HCT116 (cell line): Measurements from ENCODE around the gene RIC8A. TPM values are rescaled to one million over a fixed set of nuclear protein-coding genes. Genes with fewer than 3 reads are reported as not detected.

Experiments
- ATAC-seq: fragments of 200-7000 bp; cut with Tn5 transposase; 2 replicates; pipeline ENCODE4 v1.9.1; 2020; ENCODE audit warnings: mild to moderate bottlenecking, moderate library complexity
- BruUV-seq: library from RNA; stranded (reverse); fragments of 400-500 nt; replicated peaks from 2 replicates; lab custom pipeline; 2021; lab: Mats Ljungman, UMichigan
- CTCF ChIA-PET: fragments of 300-600 bp; sonication (Branson Sonifier 250); formaldehyde crosslinking; loops from one replicate; lab custom pipeline; 2021; ENCODE audit warnings: antibody characterized with exemption; lab: Charles Lee
- POLR2A ChIA-PET: fragments of 300-600, 350-600 bp; sonication (Branson Sonifier 250); formaldehyde crosslinking; loops from one replicate; lab custom pipeline; 2021; ENCODE audit warnings: antibody characterized with exemption; lab: Charles Lee
- RAD21 ChIA-PET, 2 experiments: fragments of 300-600 bp; sonication (Branson Sonifier 250); formaldehyde crosslinking; loops; one replicate each; lab custom pipeline; 2023; ENCODE audit warnings: low total read pairs in 2 of 2; ENCODE audit not compliant: uncharacterized antibody in 2 of 2, unreplicated experiment in 2 of 2, low non-redundant PET in 1 of 2; lab: Charles Lee
- DNase-seq: peaks from one replicate; pipeline ENCODE4 v3.0.0-alpha.2; 2010; ENCODE audit warnings: low read depth, low spot score
- H2AFZ ChIP-seq: fragments of 200-600 bp; shearing (Covaris generic), sonication (generic); 2 replicates; pipeline ENCODE4 v1.6.1; 2017; ENCODE audit warnings: low read depth, mixed run types, mixed read lengths, antibody characterized with exemption, low read length; ENCODE audit not compliant: poor library complexity, severe bottlenecking
- H3K27ac ChIP-seq: 2 replicates; pipeline ENCODE4 v1.5.1; 2012; ENCODE audit warnings: low read depth, low read length
- H3K27me3 ChIP-seq: fragments of 200-600 bp; sonication (generic); 2 replicates; pipeline ENCODE4 v1.6.1; 2016; ENCODE audit warnings: mixed run types, low read length, mixed read lengths; ENCODE audit not compliant: insufficient read depth
- H3K36me3 ChIP-seq, 2 experiments: fragments of 200-500 bp in 1 of 2; fragments of 200-600 bp in 1 of 2; sonication (Bioruptor generic) in 1 of 2; sonication (generic) in 1 of 2; 2 replicates each; pipeline versions ENCODE4 v1.5.1 to v1.6.1; 2014 to 2016; ENCODE audit warnings: low read length in 2 of 2, inconsistent platforms in 1 of 2, mixed read lengths in 1 of 2, mixed run types in 1 of 2; ENCODE audit not compliant: insufficient read depth in 2 of 2, control insufficient read depth in 1 of 2
- H3K4me1 ChIP-seq, 2 experiments: fragments of 200-600 bp in 1 of 2; sonication (generic) in 1 of 2; 2 replicates each; pipeline versions ENCODE4 v1.5.1 to v1.6.1; 2012 to 2017; ENCODE audit warnings: low read length in 2 of 2, inconsistent platforms in 1 of 2, mild to moderate bottlenecking in 1 of 2, mixed read lengths in 1 of 2, mixed run types in 1 of 2, moderate library complexity in 1 of 2; ENCODE audit not compliant: insufficient read depth in 2 of 2, control insufficient read depth in 1 of 2
- H3K4me2 ChIP-seq: fragments of 200-600 bp; sonication (generic); 2 replicates; pipeline ENCODE4 v1.6.1; 2017; ENCODE audit warnings: mixed run types, low read length, mixed read lengths
- H3K4me3 ChIP-seq, 2 experiments: fragments of 200-600 bp in 1 of 2; sonication (generic) in 1 of 2; replicated peaks in 1 of 2; 2 replicates each; pipeline ENCODE4 v1.5.1; 2011 to 2016; ENCODE audit warnings: low read length in 2 of 2, control low read depth in 1 of 2, low read depth in 1 of 2, mild to moderate bottlenecking in 1 of 2, mixed read lengths in 1 of 2, mixed run types in 1 of 2
- H3K79me2 ChIP-seq: fragments of 200-600 bp; sonication (generic); 2 replicates; pipeline ENCODE4 v1.6.1; 2017; ENCODE audit warnings: mild to moderate bottlenecking, mixed run types, low read length, moderate library complexity, mixed read lengths; ENCODE audit not compliant: insufficient read depth
- H3K9ac ChIP-seq: fragments of 200-600 bp; sonication (generic); 2 replicates; pipeline ENCODE4 v1.6.1; 2016; ENCODE audit warnings: low read length, mixed read lengths
- H3K9me2 ChIP-seq: fragments of 200-600 bp; sonication (generic), shearing (Covaris generic); 2 replicates; pipeline ENCODE4 v1.6.1; 2017; ENCODE audit warnings: mixed run types, mild to moderate bottlenecking, moderate library complexity; ENCODE audit not compliant: insufficient read depth
- H3K9me3 ChIP-seq, 2 experiments: fragments of 200-500 bp in 1 of 2; fragments of 200-600 bp in 1 of 2; sonication (Bioruptor generic) in 1 of 2; sonication (generic) in 1 of 2; 2 replicates each; pipeline ENCODE4 v1.6.1; 2014 to 2017; ENCODE audit warnings: low read length in 2 of 2, mixed read lengths in 2 of 2, inconsistent platforms in 1 of 2, low read depth in 1 of 2, mild to moderate bottlenecking in 1 of 2, mixed run types in 1 of 2, moderate library complexity in 1 of 2; ENCODE audit not compliant: control insufficient read depth in 1 of 2, insufficient read depth in 1 of 2
- H4K20me1 ChIP-seq: fragments of 200-600 bp; sonication (generic), shearing (Covaris generic); 2 replicates; pipeline ENCODE4 v1.6.1; 2017; ENCODE audit warnings: mixed run types, mild to moderate bottlenecking, moderate library complexity; ENCODE audit not compliant: insufficient read depth
- CBX3 ChIP-seq: IDR thresholded peaks from 2 replicates; pipeline ENCODE4 v1.6.1; 2012; ENCODE audit warnings: low read depth
- EGR1 ChIP-seq: IDR thresholded peaks from 2 replicates; pipeline ENCODE4 v1.6.1; 2012; ENCODE audit warnings: low read depth
- ELF1 ChIP-seq: IDR thresholded peaks from 2 replicates; pipeline ENCODE4 v1.6.1; 2012; ENCODE audit warnings: low read depth, borderline replicate concordance
- EZH2 ChIP-seq: fragments of 200-600 bp; sonication (generic); IDR thresholded peaks from 2 replicates; pipeline ENCODE4 v1.6.1; 2017; ENCODE audit warnings: antibody characterized with exemption, mixed run types
- EZH2phosphoT487 ChIP-seq: fragments of 200-600 bp; IDR thresholded peaks from 2 replicates; pipeline ENCODE4 v1.6.1; 2018; ENCODE audit warnings: antibody characterized with exemption, borderline replicate concordance
- FOSL1 ChIP-seq: IDR thresholded peaks from 2 replicates; pipeline ENCODE4 v1.6.1; 2012; ENCODE audit warnings: low read depth
- JUND ChIP-seq: IDR thresholded peaks from 2 replicates; pipeline ENCODE4 v1.6.1; 2012
- POLR2A ChIP-seq: IDR thresholded peaks from 2 replicates; pipeline ENCODE4 v1.7.0; 2011; ENCODE audit warnings: borderline replicate concordance; ENCODE audit not compliant: insufficient read depth, insufficient read length; ENCODE audit errors: extremely low read depth
- POLR2AphosphoS5 ChIP-seq: IDR thresholded peaks from 2 replicates; pipeline ENCODE4 v1.6.1; 2011; ENCODE audit warnings: mild to moderate bottlenecking, low read depth, low read length, moderate library complexity
- RAD21 ChIP-seq: IDR thresholded peaks from 2 replicates; pipeline ENCODE4 v1.6.1; 2012; ENCODE audit warnings: low read depth, mild to moderate bottlenecking
- SIN3A ChIP-seq: IDR thresholded peaks from 2 replicates; pipeline ENCODE4 v1.6.1; 2012; ENCODE audit warnings: low read depth
- YY1 ChIP-seq: IDR thresholded peaks from 2 replicates; pipeline ENCODE4 v1.6.1; 2011; ENCODE audit warnings: low read length, low read depth, moderate library complexity, mild to moderate bottlenecking; ENCODE audit not compliant: insufficient replicate concordance; ENCODE audit errors: extremely low read depth
- ZFX ChIP-seq: fragments of 450-650 bp; IDR thresholded peaks from 2 replicates; pipeline ENCODE4 v1.6.1; 2017
- ZNF274 ChIP-seq: fragments of 200-500 bp; sonication (Bioruptor generic); IDR thresholded peaks from 2 replicates; pipeline ENCODE4 v1.6.1; 2014; ENCODE audit warnings: mild to moderate bottlenecking, low read depth, low read length, inconsistent platforms
- intact Hi-C: fragments of 100-400 bp; cut with micrococcal nuclease; formaldehyde crosslinking; loops from 2 replicates; pipeline ENCODE4 v1.10.0; 2022
- total RNA-seq: library from RNA; stranded (reverse); gene quantifications from one replicate; pipeline ENCODE4 v1.2.1, GENCODE V29; 2021; ENCODE audit not compliant: unreplicated experiment
- TF ChIP-seq, protein P1 (sequence below): IDR thresholded peaks from 2 replicates; pipeline ENCODE4 v1.6.1; 2011; ENCODE audit warnings: mild to moderate bottlenecking, low read length, moderate library complexity; ENCODE audit not compliant: insufficient replicate concordance; ENCODE audit errors: extremely low read depth
- TF ChIP-seq, protein P2 (sequence below): IDR thresholded peaks from 2 replicates; pipeline ENCODE4 v1.6.1; 2012; ENCODE audit warnings: low read depth

RIC8A gene
- total RNA-seq, 1 experiment from 2014 or later = 75.2 TPM

DNA sequence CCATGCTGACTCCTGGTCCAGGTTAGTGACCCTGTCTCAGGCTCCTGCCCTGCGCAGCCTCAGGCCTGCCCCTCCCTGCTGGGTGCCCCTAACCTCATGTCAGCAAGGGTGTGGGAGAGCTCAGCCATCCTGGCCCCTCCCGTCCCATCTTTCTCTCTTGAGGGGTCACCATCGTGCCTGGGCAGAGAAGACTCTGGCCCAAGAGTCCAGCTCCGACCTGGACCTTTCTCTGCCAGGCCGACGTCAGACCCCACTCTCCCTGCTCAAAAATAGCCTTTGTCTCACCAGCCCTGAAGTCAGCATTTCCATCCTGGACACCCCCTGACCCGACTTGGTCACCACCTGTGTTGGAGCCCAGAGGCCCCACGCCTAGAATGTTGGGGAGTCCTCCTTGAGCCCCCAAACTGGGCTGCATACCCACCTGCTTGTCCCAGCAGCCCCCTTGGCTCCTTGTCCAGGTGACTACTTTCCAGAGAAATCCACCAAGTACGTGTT is 9.7 kb upstream of the RIC8A start:
- TF ChIP-seq EZH2phosphoT487 = no peak
- no peak for TF ChIP-seq ELF1
- TF ChIP-seq, protein P1, sequence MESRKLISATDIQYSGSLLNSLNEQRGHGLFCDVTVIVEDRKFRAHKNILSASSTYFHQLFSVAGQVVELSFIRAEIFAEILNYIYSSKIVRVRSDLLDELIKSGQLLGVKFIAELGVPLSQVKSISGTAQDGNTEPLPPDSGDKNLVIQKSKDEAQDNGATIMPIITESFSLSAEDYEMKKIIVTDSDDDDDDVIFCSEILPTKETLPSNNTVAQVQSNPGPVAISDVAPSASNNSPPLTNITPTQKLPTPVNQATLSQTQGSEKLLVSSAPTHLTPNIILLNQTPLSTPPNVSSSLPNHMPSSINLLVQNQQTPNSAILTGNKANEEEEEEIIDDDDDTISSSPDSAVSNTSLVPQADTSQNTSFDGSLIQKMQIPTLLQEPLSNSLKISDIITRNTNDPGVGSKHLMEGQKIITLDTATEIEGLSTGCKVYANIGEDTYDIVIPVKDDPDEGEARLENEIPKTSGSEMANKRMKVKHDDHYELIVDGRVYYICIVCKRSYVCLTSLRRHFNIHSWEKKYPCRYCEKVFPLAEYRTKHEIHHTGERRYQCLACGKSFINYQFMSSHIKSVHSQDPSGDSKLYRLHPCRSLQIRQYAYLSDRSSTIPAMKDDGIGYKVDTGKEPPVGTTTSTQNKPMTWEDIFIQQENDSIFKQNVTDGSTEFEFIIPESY = no peak
- TF ChIP-seq RAD21 = no peak
- TF ChIP-seq EGR1 = no peak
- TF ChIP-seq POLR2A = no peak
- no peak for TF ChIP-seq FOSL1
- no peak for TF ChIP-seq EZH2
- no peak for TF ChIP-seq ZNF274
- no peak for TF ChIP-seq POLR2AphosphoS5
- TF ChIP-seq, protein P2, sequence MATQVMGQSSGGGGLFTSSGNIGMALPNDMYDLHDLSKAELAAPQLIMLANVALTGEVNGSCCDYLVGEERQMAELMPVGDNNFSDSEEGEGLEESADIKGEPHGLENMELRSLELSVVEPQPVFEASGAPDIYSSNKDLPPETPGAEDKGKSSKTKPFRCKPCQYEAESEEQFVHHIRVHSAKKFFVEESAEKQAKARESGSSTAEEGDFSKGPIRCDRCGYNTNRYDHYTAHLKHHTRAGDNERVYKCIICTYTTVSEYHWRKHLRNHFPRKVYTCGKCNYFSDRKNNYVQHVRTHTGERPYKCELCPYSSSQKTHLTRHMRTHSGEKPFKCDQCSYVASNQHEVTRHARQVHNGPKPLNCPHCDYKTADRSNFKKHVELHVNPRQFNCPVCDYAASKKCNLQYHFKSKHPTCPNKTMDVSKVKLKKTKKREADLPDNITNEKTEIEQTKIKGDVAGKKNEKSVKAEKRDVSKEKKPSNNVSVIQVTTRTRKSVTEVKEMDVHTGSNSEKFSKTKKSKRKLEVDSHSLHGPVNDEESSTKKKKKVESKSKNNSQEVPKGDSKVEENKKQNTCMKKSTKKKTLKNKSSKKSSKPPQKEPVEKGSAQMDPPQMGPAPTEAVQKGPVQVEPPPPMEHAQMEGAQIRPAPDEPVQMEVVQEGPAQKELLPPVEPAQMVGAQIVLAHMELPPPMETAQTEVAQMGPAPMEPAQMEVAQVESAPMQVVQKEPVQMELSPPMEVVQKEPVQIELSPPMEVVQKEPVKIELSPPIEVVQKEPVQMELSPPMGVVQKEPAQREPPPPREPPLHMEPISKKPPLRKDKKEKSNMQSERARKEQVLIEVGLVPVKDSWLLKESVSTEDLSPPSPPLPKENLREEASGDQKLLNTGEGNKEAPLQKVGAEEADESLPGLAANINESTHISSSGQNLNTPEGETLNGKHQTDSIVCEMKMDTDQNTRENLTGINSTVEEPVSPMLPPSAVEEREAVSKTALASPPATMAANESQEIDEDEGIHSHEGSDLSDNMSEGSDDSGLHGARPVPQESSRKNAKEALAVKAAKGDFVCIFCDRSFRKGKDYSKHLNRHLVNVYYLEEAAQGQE = no peak
- TF ChIP-seq YY1 = no peak
- no peak for TF ChIP-seq JUND
- TF ChIP-seq ZFX = no peak
- TF ChIP-seq SIN3A = no peak
- TF ChIP-seq CBX3 = no peak
- TF ChIP-seq, all 23 proteins: peak for 0
- no TSS peak for BruUV-seq
- no peaks in the 10 kb centered on the region for H3K27me3 ChIP-seq
- intact Hi-C loops = no loop called here
- no peak overlapping the region for H3K27ac ChIP-seq
- ChIA-PET RAD21 (no interaction called here), CTCF (interaction anchor here (0.8 kb wide), 1 partner anchor 53 kb away, joined by 3 read pairs; no protein-coding TSS in a partner anchor), POLR2A (no interaction called here)
- ATAC-seq = no peak
- no peaks in the 10 kb centered on the region for H4K20me1 ChIP-seq
- H3K4me2 ChIP-seq = no peak overlapping the region
- H3K79me2 ChIP-seq = no peaks in the 10 kb centered on the region
- H3K9ac ChIP-seq = no peak overlapping the region
- DNase-seq = no peak
- H3K4me3 ChIP-seq = no peak overlapping the region
- no peaks in the 10 kb centered on the region for H3K9me3 ChIP-seq
- no peaks in the 10 kb centered on the region for H3K36me3 ChIP-seq
- H2AFZ ChIP-seq = no peak overlapping the region
- H3K4me1 ChIP-seq = no peaks in the 10 kb centered on the region
- H3K9me2 ChIP-seq = no peaks in the 10 kb centered on the region
